Measurements from ENCODE around the gene GZMB.
"Not testable (repeated sequence)": the region's sequence is repeated elsewhere in the genome, so short reads cannot be mapped to it uniquely, and the experiment has no call there.

Gene GZMB

GRCh38 chr14:24659916-24660570 is 26.1 kb upstream of the GZMB start:
- Mint-ChIP-seq H3K36me3 (no peaks in the 10 kb centered on the region), H3K27ac (no peak overlapping the region), H3K4me3 (no peak overlapping the region), H3K4me1 (peaks cover 14% of the 10 kb centered on the region), H3K27me3 (no peaks in the 10 kb centered on the region), H3K9me3 (no peaks in the 10 kb centered on the region)
- DNase-seq (ENCODE audit: low spot score in 2 of 2) (no peak), ATAC-seq (ENCODE audit: low read depth) (no peak)

GRCh38 chr14:24648361-24648760 is 14.4 kb upstream of the GZMB start:
- H3K9me3 Mint-ChIP-seq; H3K36me3 Mint-ChIP-seq; DNase-seq (ENCODE audit: low spot score in 2 of 2); ATAC-seq (ENCODE audit: low read depth); H3K27me3 Mint-ChIP-seq; H3K4me3 Mint-ChIP-seq; H3K27ac Mint-ChIP-seq: not testable (repeated sequence)
- H3K4me1 Mint-ChIP-seq: peaks cover 23% of the 10 kb centered on the region

- no peak for DNase-seq (ENCODE audit: low spot score in 2 of 2)
- H3K36me3 Mint-ChIP-seq: no peaks in the 10 kb centered on the region
- H3K4me1 Mint-ChIP-seq: peaks cover 5% of the 10 kb centered on the region
- ATAC-seq (ENCODE audit: low read depth): no peak
- H3K27me3 Mint-ChIP-seq: peaks cover 2% of the 10 kb centered on the region
- no peak overlapping the region for H3K4me3 Mint-ChIP-seq
- no peaks in the 10 kb centered on the region for H3K9me3 Mint-ChIP-seq
- H3K27ac Mint-ChIP-seq: no peak overlapping the region
Measured at GRCh38 chr14:24639905-24640304, 5.9 kb upstream of the GZMB start.

GRCh38 chr14:24639270-24639669 is 5.3 kb upstream of the GZMB start:
- DNase-seq (ENCODE audit: low spot score in 2 of 2): no peak
- Mint-ChIP-seq H3K4me3 (no peak overlapping the region), H3K4me1 (peaks cover 3% of the 10 kb centered on the region), H3K9me3 (no peaks in the 10 kb centered on the region), H3K36me3 (no peaks in the 10 kb centered on the region), H3K27ac (no peak overlapping the region), H3K27me3 (peaks cover 2% of the 10 kb centered on the region)
- no peak for ATAC-seq (ENCODE audit: low read depth)

- no peak for ATAC-seq (ENCODE audit: low read depth)
- Mint-ChIP-seq H3K27ac (no peak overlapping the region), H3K27me3 (peaks cover 2% of the 10 kb centered on the region), H3K4me1 (no peaks in the 10 kb centered on the region), H3K4me3 (no peak overlapping the region), H3K9me3 (no peaks in the 10 kb centered on the region), H3K36me3 (no peaks in the 10 kb centered on the region)
- no peak for DNase-seq (ENCODE audit: low spot score in 2 of 2)
Measured at GRCh38 chr14:24633353-24633752, 637 bp downstream of the GZMB start.

- ATAC-seq (ENCODE audit: low read depth) (no peak), DNase-seq (ENCODE audit: low spot score in 2 of 2) (no peak)
- no peak overlapping the region for H3K4me3 Mint-ChIP-seq
- no peaks in the 10 kb centered on the region for H3K27me3 Mint-ChIP-seq
- H3K9me3 Mint-ChIP-seq: no peaks in the 10 kb centered on the region
- no peaks in the 10 kb centered on the region for H3K36me3 Mint-ChIP-seq
- no peak overlapping the region for H3K27ac Mint-ChIP-seq
- H3K4me1 Mint-ChIP-seq: peaks cover under 1% of the 10 kb centered on the region
Measured at GRCh38 chr14:24632761-24633160, 1.2 kb downstream of the GZMB start.

- no peak for ATAC-seq (ENCODE audit: low read depth)
- Mint-ChIP-seq H3K4me1 (peaks cover 4% of the 10 kb centered on the region), H3K36me3 (no peaks in the 10 kb centered on the region), H3K9me3 (no peaks in the 10 kb centered on the region), H3K27me3 (peaks cover 1% of the 10 kb centered on the region), H3K27ac (no peak overlapping the region), H3K4me3 (no peak overlapping the region)
- no peak for DNase-seq (ENCODE audit: low spot score in 2 of 2)
Measured at GRCh38 chr14:24632336-24632735, 1.7 kb downstream of the GZMB start.

- ATAC-seq (ENCODE audit: low read depth) (no peak), DNase-seq (ENCODE audit: low spot score in 2 of 2) (no peak)
- no peaks in the 10 kb centered on the region for H3K36me3 Mint-ChIP-seq
- no peak overlapping the region for H3K27ac Mint-ChIP-seq
- H3K4me3 Mint-ChIP-seq: no peak overlapping the region
- peaks cover 2% of the 10 kb centered on the region for H3K27me3 Mint-ChIP-seq
- H3K4me1 Mint-ChIP-seq: peaks cover 4% of the 10 kb centered on the region
- no peaks in the 10 kb centered on the region for H3K9me3 Mint-ChIP-seq
Measured at GRCh38 chr14:24631749-24632335, 2.1 kb downstream of the GZMB start.

GRCh38 chr14:24630872-24631477 is 3.0 kb downstream of the GZMB start:
- Mint-ChIP-seq H3K27me3 (peaks cover 2% of the 10 kb centered on the region), H3K9me3 (no peaks in the 10 kb centered on the region), H3K4me3 (no peak overlapping the region), H3K36me3 (no peaks in the 10 kb centered on the region), H3K4me1 (peaks cover 4% of the 10 kb centered on the region), H3K27ac (no peak overlapping the region)
- DNase-seq (ENCODE audit: low spot score in 2 of 2): no peak
- no peak for ATAC-seq (ENCODE audit: low read depth)

GRCh38 chr14:24630087-24630871 is 3.7 kb downstream of the GZMB start:
- no peak for ATAC-seq (ENCODE audit: low read depth)
- Mint-ChIP-seq H3K27me3 (peaks cover 4% of the 10 kb centered on the region), H3K36me3 (no peaks in the 10 kb centered on the region), H3K4me3 (no peak overlapping the region), H3K27ac (no peak overlapping the region), H3K4me1 (peaks cover 4% of the 10 kb centered on the region), H3K9me3 (no peaks in the 10 kb centered on the region)
- DNase-seq (ENCODE audit: low spot score in 2 of 2): no peak

- Mint-ChIP-seq H3K36me3 (no peaks in the 10 kb centered on the region), H3K27ac (no peak overlapping the region), H3K27me3 (peaks cover 5% of the 10 kb centered on the region), H3K4me3 (no peak overlapping the region), H3K4me1 (peaks cover 4% of the 10 kb centered on the region), H3K9me3 (no peaks in the 10 kb centered on the region)
- no peak for DNase-seq (ENCODE audit: low spot score in 2 of 2)
- no peak for ATAC-seq (ENCODE audit: low read depth)
Measured at GRCh38 chr14:24629521-24629920, 4.5 kb downstream of the GZMB start.

- ATAC-seq (ENCODE audit: low read depth) (no peak), DNase-seq (ENCODE audit: low spot score in 2 of 2) (no peak)
- H3K9me3 Mint-ChIP-seq: no peaks in the 10 kb centered on the region
- H3K27ac Mint-ChIP-seq: no peak overlapping the region
- H3K4me3 Mint-ChIP-seq: no peak overlapping the region
- H3K4me1 Mint-ChIP-seq: peaks cover 19% of the 10 kb centered on the region
- H3K36me3 Mint-ChIP-seq: peaks cover 1% of the 10 kb centered on the region
- H3K27me3 Mint-ChIP-seq: no peaks in the 10 kb centered on the region
Measured at GRCh38 chr14:24613747-24614146, 20.2 kb downstream of the GZMB start.

GRCh38 chr14:24613241-24613640 is 20.7 kb downstream of the GZMB start:
- ATAC-seq (ENCODE audit: low read depth): no peak
- Mint-ChIP-seq H3K9me3 (no peaks in the 10 kb centered on the region), H3K27me3 (no peaks in the 10 kb centered on the region), H3K4me3 (no peak overlapping the region), H3K36me3 (no peaks in the 10 kb centered on the region), H3K27ac (no peak overlapping the region), H3K4me1 (peaks cover 23% of the 10 kb centered on the region)
- DNase-seq (ENCODE audit: low spot score in 2 of 2): no peak

- DNase-seq (ENCODE audit: low spot score in 2 of 2): no peak
- Mint-ChIP-seq H3K27me3 (no peaks in the 10 kb centered on the region), H3K4me3 (no peak overlapping the region), H3K27ac (no peak overlapping the region), H3K4me1 (peaks cover 32% of the 10 kb centered on the region), H3K9me3 (no peaks in the 10 kb centered on the region), H3K36me3 (no peaks in the 10 kb centered on the region)
- ATAC-seq (ENCODE audit: low read depth): no peak
Measured at GRCh38 chr14:24612196-24612595, 21.8 kb downstream of the GZMB start.
